ENCODE data around the gene ATOH8. TPM values are rescaled to one million over a fixed set of nuclear protein-coding genes. Genes with fewer than 3 reads are reported as not detected.

ATOH8 gene
- polyA plus RNA-seq, 2 of the 4 experiments (the other 2 are of a cell fraction): 1.8 to 20.0 TPM

- peak overlapping the region; percentile 6 to 93 for H3K27ac ChIP-seq
- peaks cover 26% of the 10 kb centered on the region for H3K4me1 ChIP-seq
- H3K4me3 ChIP-seq: no peak overlapping the region
- CTCF ChIA-PET: interaction anchor here (0.6 to 63.0 kb wide), 11 partner anchors 10 to 342 kb away, joined by 3 to 1675 read pairs (median 5); partner anchors contain the start of gene ATOH8
- ATAC-seq (no peak), FAIRE-seq (no peak), DNase-seq (ENCODE audit: low read depth in 1 of 2, low spot score in 1 of 2) (no peak)
- 0 out of 3 replicates have a peak overlapping the region, but pooled peaks have one; percentile 2 for H3K4me2 ChIP-seq
- H3K9me3 ChIP-seq: peaks cover 9% of the 10 kb centered on the region
- POLR2A ChIA-PET: no interaction called here
- TF ChIP-seq E2F6 (IDR thresholded peaks at IDR 0.05; ENCODE audit: borderline replicate concordance, low read depth) (no peak), FOSL2 (IDR thresholded peaks at IDR 0.05) (no peak), FOSL2 (CRISPR knock-in tag; IDR thresholded peaks at IDR 0.05) (no peak), RCOR1 (IDR thresholded peaks at IDR 0.05; ENCODE audit: low read depth, low read length) (no peak), TFCP2L1 (CRISPR knock-in tag; IDR thresholded peaks at IDR 0.05) (no peak), TP53 (CRISPR knock-in tag; IDR thresholded peaks at IDR 0.05) (no peak)
- TF ChIP-seq, protein P1, sequence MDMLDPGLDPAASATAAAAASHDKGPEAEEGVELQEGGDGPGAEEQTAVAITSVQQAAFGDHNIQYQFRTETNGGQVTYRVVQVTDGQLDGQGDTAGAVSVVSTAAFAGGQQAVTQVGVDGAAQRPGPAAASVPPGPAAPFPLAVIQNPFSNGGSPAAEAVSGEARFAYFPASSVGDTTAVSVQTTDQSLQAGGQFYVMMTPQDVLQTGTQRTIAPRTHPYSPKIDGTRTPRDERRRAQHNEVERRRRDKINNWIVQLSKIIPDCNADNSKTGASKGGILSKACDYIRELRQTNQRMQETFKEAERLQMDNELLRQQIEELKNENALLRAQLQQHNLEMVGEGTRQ (IDR thresholded peaks at IDR 0.05): no peak
Observed at GRCh38 chr2:85735691-85736090, 18.1 kb upstream of the ATOH8 start.

GRCh38 chr2:85736456-85737355 lies 17.1 kb upstream of the ATOH8 start:
- POLR2A ChIA-PET: no interaction called here

GRCh38 chr2:85737481-85737880 lies 16.3 kb upstream of the ATOH8 start:
- no peak for FAIRE-seq

More at GRCh38 chr2:85736456-85737355, 17.1 kb upstream of the ATOH8 start:
- H3K27ac ChIP-seq: peak overlapping the region; percentile 15 to 93; a peak in 3 of 6 replicates
- 97% methylated on average over 7 of the region's 7 CpGs for WGBS (ENCODE audit: missing lambda C conversion rate)
- no peak overlapping the region for H3K4me3 ChIP-seq
- peaks cover 9% of the 10 kb centered on the region for H3K9me3 ChIP-seq
- peaks cover 36% of the 10 kb centered on the region for H3K4me1 ChIP-seq
- ATAC-seq (no peak), FAIRE-seq (no peak), DNase-seq (ENCODE audit: low read depth in 1 of 2, low spot score in 1 of 2) (no peak)
- no peak overlapping the region for H3K4me2 ChIP-seq
- CTCF ChIA-PET: interaction anchor here (0.6 to 63.0 kb wide), 13 partner anchors 7 to 344 kb away, joined by 3 to 1675 read pairs (median 5); partner anchors contain the start of gene ATOH8
- no peak for TF ChIP-seq RNF2 (IDR thresholded peaks at IDR 0.05; ENCODE audit: borderline replicate concordance, low read depth)
- TF ChIP-seq MAZ (IDR thresholded peaks at IDR 0.05; ENCODE audit: borderline replicate concordance, low read depth, low read length): no peak
- TF ChIP-seq NR3C1 (IDR thresholded peaks at IDR 0.05): no peak
- TF ChIP-seq, protein P1 (IDR thresholded peaks at IDR 0.05): no peak
- no peak for TF ChIP-seq POLR2AphosphoS2 (conservative IDR thresholded peaks at IDR 0.05; ENCODE audit: low read length)
- no peak for TF ChIP-seq SREBF2 (IDR thresholded peaks at IDR 0.05)
- TF ChIP-seq HOXB13 (CRISPR knock-in tag; IDR thresholded peaks at IDR 0.05; ENCODE audit: low read depth): no peak
- no peak for TF ChIP-seq RFX5 (IDR thresholded peaks at IDR 0.05)

More at GRCh38 chr2:85737481-85737880, 16.3 kb upstream of the ATOH8 start:
- Histone ChIP-seq H3K4me2 (no peak overlapping the region), H3K27ac (peak overlapping the region; percentile 15 to 93; a peak in 5 of 6 replicates), H3K4me1 (peaks cover 41% of the 10 kb centered on the region), H3K9me3 (peaks cover 9% of the 10 kb centered on the region), H3K4me3 (no peak overlapping the region)
- TF ChIP-seq, protein P1 (IDR thresholded peaks at IDR 0.05): peak; percentile 88
- no peak for TF ChIP-seq RNF2 (IDR thresholded peaks at IDR 0.05; ENCODE audit: borderline replicate concordance, low read depth)
- TF ChIP-seq MAFK (IDR thresholded peaks at IDR 0.05; ENCODE audit: partially characterized antibody): peak; percentile 94
- POLR2A ChIA-PET: no interaction called here
- DNase-seq (ENCODE audit: low read depth in 1 of 2, low spot score in 1 of 2) (peak in 1 of 2 experiments; percentile 58), ATAC-seq (no peak)
- WGBS (ENCODE audit: missing lambda C conversion rate): 88% methylated on average over 4 of the region's 4 CpGs
- CTCF ChIA-PET: interaction anchor here (1.1 to 63.0 kb wide), 9 partner anchors 8 to 343 kb away, joined by 3 to 1675 read pairs (median 7); partner anchors contain the start of gene ATOH8

Data from A549 (cell line).